GM21526 (cell line): ENCODE measurements around the gene SLC2A13.
A peak's percentile ranks its signal among the peaks of the same experiment; 100 is the strongest.

Experiments
- ATAC-seq: cut with Tn5 transposase; IDR thresholded peaks from one replicate; pipeline ENCODE4 v1.9.1; 2021; ENCODE audit warnings: moderate library complexity; ENCODE audit not compliant: unreplicated experiment, low FRiP score

SLC2A13 gene

DNA sequence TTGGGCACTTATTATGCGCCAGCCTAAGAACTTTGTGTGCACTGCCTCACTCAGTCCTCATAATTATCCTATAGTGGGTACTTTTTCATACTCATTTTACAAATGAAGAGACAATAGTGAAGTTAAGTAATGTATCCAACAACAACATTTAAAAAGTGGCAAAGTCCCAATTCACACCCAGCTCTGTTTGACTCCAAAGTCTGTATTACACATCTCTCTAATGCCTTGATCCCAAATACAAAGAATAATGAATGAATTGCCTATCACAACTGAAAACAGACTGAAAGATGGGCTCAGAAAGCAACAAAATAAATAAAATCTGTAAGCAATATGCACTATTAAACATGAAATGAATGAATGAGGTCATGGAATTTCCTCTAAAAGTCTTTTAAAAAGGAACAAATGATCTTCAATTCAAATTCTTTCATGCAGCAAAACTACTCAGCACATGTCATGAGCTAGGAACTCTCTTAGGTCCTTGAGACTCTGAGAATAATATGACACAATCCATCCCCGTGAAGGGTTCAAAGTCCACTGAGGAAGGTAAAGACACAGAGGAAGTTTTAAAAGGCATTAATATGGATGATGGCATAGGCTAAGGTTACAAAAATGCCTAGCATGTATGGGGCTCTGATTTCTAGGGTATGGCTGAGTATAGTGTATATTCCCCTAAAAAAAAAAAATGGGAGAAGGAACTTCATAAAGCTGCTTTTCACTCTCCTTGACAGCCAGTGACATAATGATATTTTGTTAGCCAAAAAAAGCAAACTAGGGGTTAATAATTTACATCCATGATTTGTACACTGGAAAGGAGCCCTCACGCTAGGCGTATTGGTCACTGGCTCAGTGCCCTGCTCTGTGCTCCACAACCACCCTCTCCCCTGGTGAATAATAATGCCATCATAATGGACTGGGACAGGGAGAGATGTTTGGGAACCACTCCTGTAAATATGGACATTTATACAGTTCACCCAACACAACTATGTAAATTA is 103.4 kb downstream of the SLC2A13 start:
- no peak for ATAC-seq

GRCh38 chr12:40001406-40001805 is 104.5 kb downstream of the SLC2A13 start:
- no peak for ATAC-seq

GRCh38 chr12:40000884-40001283 is 105.0 kb downstream of the SLC2A13 start:
- no peak for ATAC-seq

GRCh38 chr12:39993268-39993667 is 112.6 kb downstream of the SLC2A13 start:
- no peak for ATAC-seq

DNA sequence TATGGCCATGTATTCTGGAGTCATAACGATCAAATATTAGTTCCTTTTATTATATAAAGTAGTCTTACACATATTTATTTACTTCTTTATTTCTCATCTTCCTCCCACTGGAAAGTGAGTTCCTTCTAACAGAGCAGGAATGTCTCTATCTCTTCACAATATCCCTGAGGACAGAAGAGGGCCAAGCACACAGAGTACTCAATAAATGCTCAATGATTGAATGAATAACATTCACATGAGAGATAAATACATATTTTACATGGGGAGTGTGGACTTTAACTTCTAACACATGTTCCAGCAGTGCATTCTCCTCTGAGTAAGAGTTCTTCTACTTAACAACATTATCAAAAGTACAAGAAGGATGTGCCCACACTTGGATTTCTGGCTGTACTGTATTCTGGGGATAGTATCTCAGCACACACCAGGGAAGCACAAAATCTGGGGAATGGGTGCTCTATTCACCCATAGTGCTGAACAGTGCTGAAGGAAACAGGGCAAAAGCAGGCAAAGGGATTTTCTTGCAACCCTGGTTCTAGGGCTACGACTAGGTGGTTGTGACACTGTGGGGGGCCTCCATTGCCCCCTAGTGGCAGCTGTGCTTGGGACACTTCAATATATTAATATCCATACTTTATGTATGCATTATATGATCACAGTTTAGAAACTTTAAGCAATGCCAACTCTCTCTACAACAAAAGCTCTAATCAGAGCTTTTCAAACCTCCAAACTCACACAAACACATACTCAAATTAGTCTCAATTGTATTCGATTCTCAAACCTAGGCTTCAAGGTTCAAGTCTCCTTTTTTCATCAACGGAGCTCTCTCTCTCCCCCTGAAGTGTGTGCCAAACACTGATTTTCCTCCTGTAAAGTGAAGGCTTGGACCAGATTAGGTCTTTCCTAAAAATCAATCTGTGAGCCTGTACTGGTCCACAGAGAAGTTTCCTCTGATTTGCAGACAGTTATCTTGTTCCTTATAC is 115.5 kb downstream of the SLC2A13 start:
- ATAC-seq, result peak; percentile 91

GRCh38 chr12:39989501-39989900 is 116.4 kb downstream of the SLC2A13 start:
- ATAC-seq, result no peak

DNA sequence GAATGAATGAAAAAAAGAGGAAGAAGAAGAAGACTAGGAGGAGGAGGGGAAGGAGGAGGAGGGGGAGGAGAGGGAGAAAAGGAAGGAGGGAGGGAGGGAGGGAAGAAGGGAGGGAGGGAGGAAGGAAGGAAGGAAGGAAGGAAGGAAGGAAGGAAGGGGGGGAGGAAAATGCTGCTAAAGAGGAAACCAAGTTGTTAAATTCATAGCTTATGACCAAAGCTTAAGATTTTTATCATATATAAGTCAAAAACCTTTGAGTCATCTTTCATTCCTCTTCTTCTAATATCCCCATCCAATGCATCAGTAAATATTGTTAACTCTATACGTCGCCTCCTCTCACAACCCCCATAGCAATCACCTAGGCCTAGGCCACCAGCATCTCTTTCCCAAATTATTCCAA is 117.3 kb downstream of the SLC2A13 start:
- ATAC-seq, result no peak

DNA sequence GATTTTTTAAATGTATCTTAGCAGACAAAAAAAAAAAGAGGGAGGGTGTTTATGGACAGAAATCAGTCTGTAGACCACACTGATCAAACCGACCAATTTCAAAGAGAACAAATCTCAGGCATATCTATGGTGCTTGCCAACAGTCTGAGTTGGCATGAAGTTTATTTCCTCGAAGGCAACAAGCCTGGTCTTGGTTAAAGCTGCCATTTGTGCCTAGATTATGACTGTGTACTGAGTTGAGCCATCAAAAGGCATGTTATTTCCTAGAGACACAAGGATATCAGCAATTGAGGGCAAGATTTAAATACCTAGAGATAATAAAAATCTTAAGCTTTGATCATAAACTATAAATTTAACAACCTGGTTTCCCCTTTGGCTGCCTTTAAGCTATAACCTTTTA is 119.2 kb downstream of the SLC2A13 start:
- ATAC-seq, result no peak

GRCh38 chr12:39984670-39985069 is 121.2 kb downstream of the SLC2A13 start:
- no peak for ATAC-seq

GRCh38 chr12:39975374-39975918 is 130.4 kb downstream of the SLC2A13 start:
- no peak for ATAC-seq

- ATAC-seq, result no peak
Observed at GRCh38 chr12:39972119-39972518, 133.8 kb downstream of the SLC2A13 start.

- no peak for ATAC-seq
Observed at GRCh38 chr12:39971348-39971747, 134.5 kb downstream of the SLC2A13 start.

GRCh38 chr12:39966721-39967120 is 139.2 kb downstream of the SLC2A13 start:
- no peak for ATAC-seq

DNA sequence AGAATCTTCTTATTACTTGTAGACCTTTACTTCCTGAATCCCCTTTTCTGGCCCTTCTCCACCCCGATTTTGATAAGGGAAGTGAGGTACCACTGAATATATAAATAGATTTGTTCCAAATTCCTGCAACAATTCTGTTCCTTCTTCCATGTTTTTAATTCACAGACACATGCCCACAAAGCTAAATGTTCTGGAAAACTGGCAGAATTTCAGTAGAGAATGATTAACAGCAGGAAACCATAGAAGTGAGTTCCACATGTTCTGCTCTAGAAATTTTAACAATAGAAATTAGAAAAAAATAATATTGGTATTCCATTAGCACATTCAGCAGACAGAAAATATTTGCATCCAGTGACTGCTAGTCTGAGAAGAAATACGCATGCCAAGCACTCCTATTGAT is 139.6 kb downstream of the SLC2A13 start:
- no peak for ATAC-seq

- no peak for ATAC-seq
Observed at GRCh38 chr12:39959467-39959866, 146.4 kb downstream of the SLC2A13 start.

GRCh38 chr12:39959031-39959430 is 146.8 kb downstream of the SLC2A13 start:
- ATAC-seq, result no peak

DNA sequence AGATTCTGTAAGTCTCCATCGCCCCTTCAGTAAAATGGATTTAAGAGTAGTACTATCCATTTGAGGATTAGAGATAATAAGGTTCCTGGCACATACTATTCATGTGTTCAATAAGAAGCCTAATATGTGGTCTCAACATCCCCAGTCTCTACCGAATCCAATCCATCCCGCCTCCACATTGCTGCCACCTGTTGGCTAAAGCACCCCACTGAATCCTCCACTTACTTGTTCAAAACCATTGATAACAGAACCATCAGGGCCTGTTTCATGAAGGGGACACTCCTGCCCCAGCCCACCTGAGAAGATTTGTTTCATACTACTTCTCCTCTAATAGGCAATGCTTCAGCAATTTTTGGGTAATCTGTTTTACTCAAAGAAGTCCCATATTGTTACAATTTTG is 147.5 kb downstream of the SLC2A13 start:
- ATAC-seq, result no peak

DNA sequence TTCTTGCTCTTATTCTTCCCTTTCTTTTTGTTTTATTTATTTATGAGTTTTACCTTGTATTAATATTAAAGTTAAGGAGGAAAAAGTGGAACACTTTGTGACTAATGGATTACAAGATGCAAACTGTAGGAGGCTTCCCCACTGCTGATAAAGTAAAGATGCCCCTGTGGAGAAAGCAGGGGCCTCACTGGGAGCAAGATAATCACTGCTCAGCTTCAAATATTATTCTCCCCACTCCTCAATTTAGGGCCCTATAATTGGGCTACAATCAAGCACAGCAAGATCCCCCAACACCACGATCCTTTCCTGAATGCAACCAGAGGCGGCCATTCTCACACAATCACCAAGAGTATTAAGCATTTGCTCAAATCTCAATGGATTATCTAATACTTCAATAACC is 149.2 kb downstream of the SLC2A13 start:
- no peak for ATAC-seq

GRCh38 chr12:39946361-39947280 is 159.3 kb downstream of the SLC2A13 start:
- ATAC-seq, result no peak

DNA sequence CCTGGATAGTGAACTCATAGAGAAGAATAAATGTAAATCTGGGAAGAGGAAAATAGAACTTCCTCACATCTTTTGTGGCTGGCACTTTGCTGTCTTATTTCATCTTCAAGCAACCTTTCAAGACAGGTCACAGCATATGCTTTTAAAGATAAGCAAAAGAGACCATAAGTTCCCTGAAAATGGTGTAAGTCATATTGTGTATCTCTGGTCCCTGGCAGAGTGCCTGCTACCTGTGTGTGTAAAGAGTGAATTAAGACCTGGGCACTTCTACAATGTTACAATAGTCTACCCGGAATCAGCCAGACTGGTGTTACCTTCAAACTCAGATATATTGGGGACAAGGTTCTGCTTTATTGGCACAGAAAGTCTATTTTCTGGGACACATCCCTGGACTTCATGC is 168.8 kb downstream of the SLC2A13 start:
- no peak for ATAC-seq
